ENCODE results near the gene ELMOD3.
A peak's percentile ranks its signal among the peaks of the same experiment; 100 is the strongest.
"Not testable (repeated sequence)": the region's sequence is repeated elsewhere in the genome, so short reads cannot be mapped to it uniquely, and the experiment has no call there.

Gene ELMOD3

DNA sequence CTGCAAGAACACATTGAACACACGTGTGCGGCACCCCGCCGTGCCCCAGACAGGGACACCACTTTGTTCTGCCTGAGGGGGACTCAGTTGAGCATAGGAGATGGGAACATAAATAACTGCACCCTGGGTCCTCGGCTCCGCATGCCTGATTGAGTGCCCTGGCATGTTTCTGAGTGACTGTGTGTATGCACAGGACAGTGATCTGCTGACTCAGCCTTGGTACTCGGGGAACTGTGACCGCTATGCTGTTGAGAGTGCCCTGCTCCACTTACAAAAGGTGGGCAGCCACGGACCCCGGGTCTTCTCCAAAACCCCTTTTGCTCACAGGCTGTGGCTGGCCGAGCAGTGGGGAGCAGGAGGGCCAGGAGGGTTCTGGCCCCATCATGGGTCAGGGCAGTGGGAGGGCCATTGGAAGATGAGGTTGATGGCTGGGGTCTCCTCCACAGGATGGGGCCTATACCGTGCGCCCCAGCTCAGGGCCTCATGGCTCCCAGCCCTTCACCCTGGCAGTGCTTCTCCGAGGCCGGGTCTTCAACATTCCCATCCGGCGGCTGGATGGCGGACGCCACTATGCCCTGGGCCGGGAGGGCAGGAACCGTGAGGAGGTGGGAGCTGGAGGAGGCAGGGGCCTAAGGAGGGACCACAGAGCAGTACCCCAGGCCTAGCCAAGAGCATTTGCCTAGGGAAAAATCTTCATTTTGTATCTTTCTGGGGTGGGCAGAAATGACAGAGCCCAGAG is 80.8 kb downstream of the ELMOD3 start:
- H3K4me1 ChIP-seq (ENCODE audit: control insufficient read depth, insufficient read depth, low read length) = peaks cover 81% of the 10 kb centered on the region

DNA sequence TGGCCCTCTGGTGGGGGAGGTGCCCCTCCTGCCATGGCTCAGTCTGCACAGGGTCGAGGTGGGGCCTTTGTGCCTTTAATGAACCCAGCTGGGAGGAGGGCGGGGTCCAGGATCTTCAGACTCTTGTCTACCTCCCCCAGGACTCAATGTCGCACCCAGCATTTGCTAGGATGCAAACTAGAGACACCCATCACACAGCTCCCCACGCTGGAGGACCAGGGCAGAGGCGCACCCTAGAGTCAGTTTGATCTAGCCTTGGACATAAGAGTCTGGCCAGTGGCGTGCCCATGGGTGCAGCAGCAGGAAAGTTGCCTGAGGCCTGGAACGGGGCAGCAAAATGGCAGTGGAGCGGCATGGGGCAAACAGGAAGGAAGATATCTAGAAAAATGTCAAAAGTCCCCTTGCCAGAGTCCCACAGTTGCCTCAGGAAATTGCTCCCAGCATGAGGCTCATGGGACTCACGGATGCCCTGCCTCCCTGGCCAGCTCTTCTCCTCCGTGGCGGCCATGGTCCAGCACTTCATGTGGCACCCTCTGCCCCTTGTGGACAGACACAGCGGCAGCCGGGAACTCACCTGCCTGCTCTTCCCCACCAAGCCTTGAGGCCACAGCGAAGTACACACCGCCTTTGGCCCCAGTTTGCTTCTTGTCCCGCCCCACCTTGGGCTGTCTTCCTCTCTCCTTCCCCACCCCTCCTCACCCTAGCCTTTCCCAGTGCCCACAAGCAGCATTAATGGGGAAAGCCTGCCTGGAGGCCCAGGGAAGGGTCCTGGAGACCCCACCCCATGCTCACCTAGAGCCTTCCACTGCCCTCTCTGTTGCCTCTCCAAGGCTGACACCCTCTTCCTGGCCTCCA is 81.6 kb downstream of the ELMOD3 start:
- H3K9ac ChIP-seq (ENCODE audit: low read depth, low read length) = peak overlapping the region; percentile 94
- no peak overlapping the region for H3K4me3 ChIP-seq (ENCODE audit: low read length)
- H3K27me3 ChIP-seq (ENCODE audit: control insufficient read depth, insufficient read depth, low read length) = no peaks in the 10 kb centered on the region
- peak overlapping the region; percentile 72 for H3K4me2 ChIP-seq (ENCODE audit: low read length)
- H3K36me3 ChIP-seq (ENCODE audit: insufficient read depth, low read length) = no peaks in the 10 kb centered on the region
- peaks cover 73% of the 10 kb centered on the region for H3K4me1 ChIP-seq (ENCODE audit: control insufficient read depth, insufficient read depth, low read length)
- H3K9me3 ChIP-seq (replicated peaks; ENCODE audit: low read length) = no peaks in the 10 kb centered on the region

More for the DNA sequence above, 80.8 kb downstream of the ELMOD3 start:
- H3K27me3 ChIP-seq (ENCODE audit: control insufficient read depth, insufficient read depth, low read length) = no peaks in the 10 kb centered on the region
- H3K9me3 ChIP-seq (replicated peaks; ENCODE audit: low read length) = no peaks in the 10 kb centered on the region
- no peak overlapping the region for H3K4me3 ChIP-seq (ENCODE audit: low read length)
- H3K4me2 ChIP-seq (ENCODE audit: low read length) = peak overlapping the region; percentile 33
- peak overlapping the region; percentile 25 for H3K9ac ChIP-seq (ENCODE audit: low read depth, low read length)
- no peaks in the 10 kb centered on the region for H3K36me3 ChIP-seq (ENCODE audit: insufficient read depth, low read length)

DNA sequence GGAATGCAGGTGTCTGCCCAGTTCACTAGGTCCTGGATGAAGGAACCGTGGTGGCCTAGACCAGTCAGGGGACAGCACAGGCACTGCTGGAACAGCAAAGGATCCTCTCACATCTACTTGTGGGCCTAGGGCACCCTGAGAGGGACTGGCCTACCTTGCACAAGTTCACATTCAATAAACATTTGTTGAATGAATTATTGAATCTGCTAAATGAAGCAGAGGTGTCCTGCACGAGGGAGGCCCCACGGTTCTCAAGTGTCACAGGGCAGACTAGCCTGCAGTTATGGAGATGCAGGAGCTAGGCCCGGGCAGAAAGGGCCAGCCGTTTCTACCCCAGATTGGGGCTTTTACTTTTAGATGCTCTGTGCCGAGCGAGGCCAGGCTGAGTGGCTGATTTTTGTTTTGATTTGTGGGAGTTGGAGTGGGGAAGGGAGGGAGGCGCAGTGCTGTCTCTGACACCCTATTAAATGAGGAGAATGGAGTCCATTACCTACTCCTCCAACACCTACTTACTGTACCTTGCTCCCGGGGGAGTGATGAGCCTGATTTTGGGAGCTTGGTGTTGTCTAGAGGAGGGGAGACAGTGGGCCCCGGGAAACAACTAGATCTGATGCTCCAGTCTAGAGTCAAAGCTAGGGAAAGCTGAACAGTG is 82.4 kb downstream of the ELMOD3 start:
- no peaks in the 10 kb centered on the region for H3K36me3 ChIP-seq (ENCODE audit: insufficient read depth, low read length)
- H3K4me1 ChIP-seq (ENCODE audit: control insufficient read depth, insufficient read depth, low read length) = peaks cover 66% of the 10 kb centered on the region
- no peaks in the 10 kb centered on the region for H3K27me3 ChIP-seq (ENCODE audit: control insufficient read depth, insufficient read depth, low read length)
- no peaks in the 10 kb centered on the region for H3K9me3 ChIP-seq (replicated peaks; ENCODE audit: low read length)
- H3K9ac ChIP-seq (ENCODE audit: low read depth, low read length) = peak overlapping the region; percentile 94
- peak overlapping the region; percentile 54 for H3K4me3 ChIP-seq (ENCODE audit: low read length)
- peak overlapping the region; percentile 72 for H3K4me2 ChIP-seq (ENCODE audit: low read length)

DNA sequence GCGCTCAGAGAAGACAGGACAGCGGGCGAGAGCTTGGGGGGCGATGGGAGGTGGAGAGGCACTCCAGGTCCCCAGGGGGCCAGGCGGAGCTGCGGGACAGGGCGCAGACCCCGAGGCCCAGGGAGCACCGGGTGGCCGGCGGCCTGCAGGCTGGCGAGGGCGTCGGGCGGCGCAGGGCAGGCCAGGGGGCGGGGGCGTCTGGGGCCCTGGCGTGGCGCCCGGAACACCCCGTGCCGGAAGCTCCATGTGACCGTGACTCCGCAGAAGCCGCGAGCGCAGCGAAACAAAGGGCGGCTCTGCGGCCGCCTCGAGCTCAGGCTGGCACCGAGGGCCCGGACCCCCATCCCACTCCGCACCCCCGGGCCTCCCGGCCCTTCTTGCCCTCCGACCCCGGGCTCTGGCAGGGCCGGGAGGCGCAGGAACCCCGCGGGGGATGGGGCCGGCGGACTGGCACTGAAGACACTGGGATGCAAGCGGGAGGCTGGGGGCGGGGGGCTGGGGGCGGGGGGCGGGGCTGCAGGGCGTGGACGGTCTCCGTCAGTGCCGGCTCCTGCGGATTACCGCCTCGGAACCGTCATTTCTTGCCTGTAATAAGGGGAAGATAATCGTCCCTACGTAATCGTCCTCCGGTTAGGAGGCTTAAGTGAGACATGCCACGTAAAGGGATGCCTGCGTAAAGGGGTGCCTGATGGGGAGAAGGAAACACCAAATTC is 83.1 kb downstream of the ELMOD3 start:
- Histone ChIP-seq H3K27me3 (ENCODE audit: control insufficient read depth, insufficient read depth, low read length) (no peaks in the 10 kb centered on the region), H3K9me3 (replicated peaks; ENCODE audit: low read length) (no peaks in the 10 kb centered on the region), H3K4me1 (ENCODE audit: control insufficient read depth, insufficient read depth, low read length) (peaks cover 63% of the 10 kb centered on the region), H3K4me3 (ENCODE audit: low read length) (peak overlapping the region; percentile 60), H3K4me2 (ENCODE audit: low read length) (peak overlapping the region; percentile 72), H3K9ac (ENCODE audit: low read depth, low read length) (peak overlapping the region; percentile 94), H3K36me3 (ENCODE audit: insufficient read depth, low read length) (no peaks in the 10 kb centered on the region)

DNA sequence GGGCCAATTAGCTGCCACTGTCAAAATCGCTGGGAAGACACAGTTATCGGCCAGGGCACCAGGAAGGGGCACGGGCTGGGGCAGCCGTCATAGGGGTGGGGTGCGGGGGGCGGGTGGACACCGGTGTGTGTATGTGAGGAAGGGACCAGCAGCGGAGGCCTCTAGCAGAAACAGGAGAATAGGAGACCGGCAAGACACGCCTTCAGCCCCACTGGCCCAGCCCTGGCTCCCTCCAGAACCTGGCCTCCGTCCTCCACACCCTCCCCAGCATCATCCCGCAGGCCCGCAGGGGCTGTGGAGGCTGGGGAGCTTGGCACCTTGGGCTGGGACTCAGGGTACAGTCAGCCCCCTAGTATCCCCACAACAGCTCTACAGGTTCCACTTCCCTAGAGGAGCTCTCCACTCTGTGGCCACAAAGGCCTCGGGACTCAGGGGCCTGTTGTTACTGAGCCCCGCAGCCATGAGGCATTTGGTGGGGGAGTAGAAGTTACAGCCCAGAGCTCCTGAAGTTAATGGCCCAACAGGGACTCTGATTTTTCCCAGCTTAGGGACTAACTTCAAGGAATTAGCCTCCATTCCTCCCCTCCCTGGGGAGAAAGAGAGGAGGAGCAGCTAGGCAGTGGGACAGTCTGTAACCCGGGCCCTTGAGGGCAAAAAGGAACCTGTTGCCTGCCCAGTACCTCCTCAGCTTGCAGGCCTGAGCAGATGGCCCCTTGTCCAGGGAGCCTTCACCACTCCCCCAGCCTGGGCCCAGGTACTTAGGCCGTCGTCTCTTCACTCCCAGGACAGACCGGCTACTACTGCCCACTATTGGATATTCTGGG is 83.8 kb downstream of the ELMOD3 start:
- Histone ChIP-seq H3K9me3 (replicated peaks; ENCODE audit: low read length) (no peaks in the 10 kb centered on the region), H3K9ac (ENCODE audit: low read depth, low read length) (peak overlapping the region; percentile 94), H3K27me3 (ENCODE audit: control insufficient read depth, insufficient read depth, low read length) (no peaks in the 10 kb centered on the region), H3K4me3 (ENCODE audit: low read length) (peak overlapping the region; percentile 60), H3K4me1 (ENCODE audit: control insufficient read depth, insufficient read depth, low read length) (peaks cover 55% of the 10 kb centered on the region), H3K4me2 (ENCODE audit: low read length) (peak overlapping the region; percentile 72), H3K36me3 (ENCODE audit: insufficient read depth, low read length) (no peaks in the 10 kb centered on the region)

DNA sequence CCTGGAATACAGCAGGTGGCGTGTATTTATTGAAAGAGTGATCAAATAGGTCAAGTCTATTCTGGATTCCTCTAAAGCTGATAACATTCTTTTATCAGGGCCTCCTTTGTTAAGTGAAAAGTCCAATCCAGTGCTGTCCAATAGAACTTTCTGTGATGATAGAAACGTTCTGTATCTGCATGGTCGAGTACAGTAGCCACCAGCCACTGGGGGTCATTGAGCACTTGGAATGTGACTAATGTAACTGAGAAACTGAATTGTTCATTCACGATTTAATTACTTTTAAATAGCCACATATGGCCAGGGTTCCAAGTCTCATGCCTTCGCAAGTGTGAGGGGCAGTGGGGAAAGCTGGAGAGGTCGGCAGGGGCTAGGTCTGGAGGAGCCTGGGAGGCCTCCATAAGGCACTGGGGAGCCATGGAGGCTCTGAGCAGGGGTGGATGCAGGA is 84.5 kb downstream of the ELMOD3 start:
- H3K36me3 ChIP-seq (ENCODE audit: insufficient read depth, low read length) = no peaks in the 10 kb centered on the region
- no peaks in the 10 kb centered on the region for H3K9me3 ChIP-seq (replicated peaks; ENCODE audit: low read length)
- peaks cover 49% of the 10 kb centered on the region for H3K4me1 ChIP-seq (ENCODE audit: control insufficient read depth, insufficient read depth, low read length)
- H3K4me3 ChIP-seq (ENCODE audit: low read length) = no peak overlapping the region
- no peak overlapping the region for H3K4me2 ChIP-seq (ENCODE audit: low read length)
- H3K27me3 ChIP-seq (ENCODE audit: control insufficient read depth, insufficient read depth, low read length) = no peaks in the 10 kb centered on the region
- peak overlapping the region; percentile 94 for H3K9ac ChIP-seq (ENCODE audit: low read depth, low read length)

DNA sequence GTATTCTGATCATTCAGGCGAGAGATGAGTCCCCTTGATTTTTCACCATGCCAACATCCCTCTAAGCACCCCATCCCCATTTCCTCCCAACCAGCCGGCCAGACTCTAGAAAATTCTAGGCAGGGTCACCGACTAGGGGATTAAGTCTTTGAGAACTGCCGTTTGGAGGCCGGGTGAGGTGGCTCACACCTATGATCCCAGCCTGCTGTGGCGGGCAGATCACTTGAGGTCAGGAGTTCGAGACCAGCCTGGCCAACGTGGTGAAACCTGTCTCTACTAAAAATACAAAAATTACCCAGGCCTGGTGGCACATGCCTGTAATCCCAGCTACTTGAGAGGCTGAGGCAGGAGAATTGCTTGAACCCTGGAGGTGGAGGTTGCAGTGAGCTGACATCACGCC is 85.0 kb downstream of the ELMOD3 start:
- not testable (repeated sequence) for H3K36me3 ChIP-seq (ENCODE audit: insufficient read depth, low read length); H3K9ac ChIP-seq (ENCODE audit: low read depth, low read length); H3K4me3 ChIP-seq (ENCODE audit: low read length); H3K4me2 ChIP-seq (ENCODE audit: low read length); H3K27me3 ChIP-seq (ENCODE audit: control insufficient read depth, insufficient read depth, low read length); H3K9me3 ChIP-seq (replicated peaks; ENCODE audit: low read length)
- peaks cover 47% of the 10 kb centered on the region for H3K4me1 ChIP-seq (ENCODE audit: control insufficient read depth, insufficient read depth, low read length)

- H3K9ac ChIP-seq (ENCODE audit: low read depth, low read length) = no peak overlapping the region
- no peak overlapping the region for H3K4me2 ChIP-seq (ENCODE audit: low read length)
- peaks cover 48% of the 10 kb centered on the region for H3K4me1 ChIP-seq (ENCODE audit: control insufficient read depth, insufficient read depth, low read length)
- no peak overlapping the region for H3K4me3 ChIP-seq (ENCODE audit: low read length)
- no peaks in the 10 kb centered on the region for H3K27me3 ChIP-seq (ENCODE audit: control insufficient read depth, insufficient read depth, low read length)
- H3K36me3 ChIP-seq (ENCODE audit: insufficient read depth, low read length) = no peaks in the 10 kb centered on the region
- H3K9me3 ChIP-seq (replicated peaks; ENCODE audit: low read length) = no peaks in the 10 kb centered on the region
Measured at GRCh38 chr2:85439986-85440385, 85.4 kb downstream of the ELMOD3 start.

- Histone ChIP-seq H3K4me2 (ENCODE audit: low read length) (no peak overlapping the region), H3K9ac (ENCODE audit: low read depth, low read length) (no peak overlapping the region), H3K36me3 (ENCODE audit: insufficient read depth, low read length) (no peaks in the 10 kb centered on the region), H3K4me3 (ENCODE audit: low read length) (no peak overlapping the region), H3K4me1 (ENCODE audit: control insufficient read depth, insufficient read depth, low read length) (peaks cover 48% of the 10 kb centered on the region), H3K9me3 (replicated peaks; ENCODE audit: low read length) (no peaks in the 10 kb centered on the region), H3K27me3 (ENCODE audit: control insufficient read depth, insufficient read depth, low read length) (no peaks in the 10 kb centered on the region)
Measured at GRCh38 chr2:85440729-85441128, 86.2 kb downstream of the ELMOD3 start.

Data from skeletal muscle satellite cell (primary cell).